ENCODE results near the gene IFNG.

GRCh38 chr12:68113644-68114043, 45.9 kb downstream of the IFNG start:
- TF ChIP-seq CTCF (optimal IDR thresholded peaks at IDR 0.05 in 1 of 3, IDR thresholded peaks at IDR 0.05 in 1 of 3, conservative IDR thresholded peaks at IDR 0.05 in 1 of 3; ENCODE audit: extremely low read depth in 1 of 3, insufficient read depth in 2 of 3, low read length in 3 of 3): peak; percentile 41 to 62 (median 43)
- no peak for TF ChIP-seq EZH2 (IDR thresholded peaks at IDR 0.05; ENCODE audit: low read length)

Data from keratinocyte (primary cell).